ENCODE results near the gene TOB1. TPM values are rescaled to one million over a fixed set of nuclear protein-coding genes. Genes with fewer than 3 reads are reported as not detected.

The TOB1 gene
- total and polyA plus RNA-seq, 2 experiments from 2014 or later = 12.1 to 46.9 TPM

DNA sequence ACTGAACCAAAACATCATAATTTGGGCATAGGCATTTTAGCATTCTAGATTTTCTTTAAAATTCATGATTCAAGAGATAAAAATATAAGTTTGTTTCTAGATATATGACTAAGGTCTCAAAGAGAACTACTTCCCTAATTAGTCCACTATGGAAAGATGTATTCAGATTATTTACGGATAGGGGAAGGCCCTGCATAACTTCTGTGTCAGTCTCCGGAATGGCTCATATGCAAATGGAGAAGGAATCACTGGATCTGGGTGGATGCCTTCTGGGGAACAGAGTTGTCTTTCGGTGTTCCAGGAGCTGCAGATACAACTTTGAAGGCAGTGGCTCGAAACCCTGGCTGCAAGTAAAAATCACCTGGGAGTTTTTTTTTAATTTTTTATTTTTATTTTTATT lies 47.9 kb downstream of the TOB1 start (continued):
- TF ChIP-seq, protein P1, sequence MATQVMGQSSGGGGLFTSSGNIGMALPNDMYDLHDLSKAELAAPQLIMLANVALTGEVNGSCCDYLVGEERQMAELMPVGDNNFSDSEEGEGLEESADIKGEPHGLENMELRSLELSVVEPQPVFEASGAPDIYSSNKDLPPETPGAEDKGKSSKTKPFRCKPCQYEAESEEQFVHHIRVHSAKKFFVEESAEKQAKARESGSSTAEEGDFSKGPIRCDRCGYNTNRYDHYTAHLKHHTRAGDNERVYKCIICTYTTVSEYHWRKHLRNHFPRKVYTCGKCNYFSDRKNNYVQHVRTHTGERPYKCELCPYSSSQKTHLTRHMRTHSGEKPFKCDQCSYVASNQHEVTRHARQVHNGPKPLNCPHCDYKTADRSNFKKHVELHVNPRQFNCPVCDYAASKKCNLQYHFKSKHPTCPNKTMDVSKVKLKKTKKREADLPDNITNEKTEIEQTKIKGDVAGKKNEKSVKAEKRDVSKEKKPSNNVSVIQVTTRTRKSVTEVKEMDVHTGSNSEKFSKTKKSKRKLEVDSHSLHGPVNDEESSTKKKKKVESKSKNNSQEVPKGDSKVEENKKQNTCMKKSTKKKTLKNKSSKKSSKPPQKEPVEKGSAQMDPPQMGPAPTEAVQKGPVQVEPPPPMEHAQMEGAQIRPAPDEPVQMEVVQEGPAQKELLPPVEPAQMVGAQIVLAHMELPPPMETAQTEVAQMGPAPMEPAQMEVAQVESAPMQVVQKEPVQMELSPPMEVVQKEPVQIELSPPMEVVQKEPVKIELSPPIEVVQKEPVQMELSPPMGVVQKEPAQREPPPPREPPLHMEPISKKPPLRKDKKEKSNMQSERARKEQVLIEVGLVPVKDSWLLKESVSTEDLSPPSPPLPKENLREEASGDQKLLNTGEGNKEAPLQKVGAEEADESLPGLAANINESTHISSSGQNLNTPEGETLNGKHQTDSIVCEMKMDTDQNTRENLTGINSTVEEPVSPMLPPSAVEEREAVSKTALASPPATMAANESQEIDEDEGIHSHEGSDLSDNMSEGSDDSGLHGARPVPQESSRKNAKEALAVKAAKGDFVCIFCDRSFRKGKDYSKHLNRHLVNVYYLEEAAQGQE (IDR thresholded peaks at IDR 0.05; ENCODE audit: unreplicated experiment) = no peak
- no peak for TF ChIP-seq ZNF331 (CRISPR knock-in tag; IDR thresholded peaks at IDR 0.05; ENCODE audit: low read depth)

DNA sequence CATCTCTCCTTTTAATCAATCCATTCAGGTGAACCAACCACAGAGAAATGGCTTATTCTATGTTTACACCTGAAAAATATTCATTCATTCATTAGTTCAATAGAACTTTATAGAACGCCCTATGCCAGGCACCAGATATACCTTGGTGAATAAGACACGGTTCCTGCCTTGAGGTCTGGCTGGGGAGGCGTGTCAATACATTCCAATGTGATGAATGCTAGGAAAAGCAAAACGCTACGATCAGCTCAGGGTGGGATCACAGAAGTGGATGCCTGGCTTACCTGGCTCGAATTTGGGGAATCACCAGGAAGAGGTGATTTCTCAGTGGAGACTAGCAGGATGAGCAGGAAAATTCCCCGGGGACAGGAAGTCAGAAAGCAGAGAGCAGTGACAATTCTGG lies 48.3 kb downstream of the TOB1 start:
- H3K36me3 Mint-ChIP-seq (ENCODE audit: low read depth) = no peaks in the 10 kb centered on the region
- H3K36me3 ChIP-seq (ENCODE audit: insufficient read depth) = no peaks in the 10 kb centered on the region
- peaks cover 11% of the 10 kb centered on the region for H3K27me3 Mint-ChIP-seq (ENCODE audit: insufficient read depth, low read depth, poor library complexity)
- no peaks in the 10 kb centered on the region for H3K79me2 ChIP-seq (replicated peaks; ENCODE audit: insufficient read depth)
- H4K20me1 ChIP-seq (replicated peaks; ENCODE audit: insufficient read depth) = no peaks in the 10 kb centered on the region
- DNase-seq (ENCODE audit: low spot score) (peak; percentile 40), ATAC-seq (peak; percentile 50; the same call in 2 of the 3 replicates)
- no peaks in the 10 kb centered on the region for H3K9me2 ChIP-seq (ENCODE audit: insufficient read depth)
- no peaks in the 10 kb centered on the region for H3K27me3 ChIP-seq (ENCODE audit: insufficient read depth)
- no peak overlapping the region for H3K27ac Mint-ChIP-seq
- TF ChIP-seq, protein P2, sequence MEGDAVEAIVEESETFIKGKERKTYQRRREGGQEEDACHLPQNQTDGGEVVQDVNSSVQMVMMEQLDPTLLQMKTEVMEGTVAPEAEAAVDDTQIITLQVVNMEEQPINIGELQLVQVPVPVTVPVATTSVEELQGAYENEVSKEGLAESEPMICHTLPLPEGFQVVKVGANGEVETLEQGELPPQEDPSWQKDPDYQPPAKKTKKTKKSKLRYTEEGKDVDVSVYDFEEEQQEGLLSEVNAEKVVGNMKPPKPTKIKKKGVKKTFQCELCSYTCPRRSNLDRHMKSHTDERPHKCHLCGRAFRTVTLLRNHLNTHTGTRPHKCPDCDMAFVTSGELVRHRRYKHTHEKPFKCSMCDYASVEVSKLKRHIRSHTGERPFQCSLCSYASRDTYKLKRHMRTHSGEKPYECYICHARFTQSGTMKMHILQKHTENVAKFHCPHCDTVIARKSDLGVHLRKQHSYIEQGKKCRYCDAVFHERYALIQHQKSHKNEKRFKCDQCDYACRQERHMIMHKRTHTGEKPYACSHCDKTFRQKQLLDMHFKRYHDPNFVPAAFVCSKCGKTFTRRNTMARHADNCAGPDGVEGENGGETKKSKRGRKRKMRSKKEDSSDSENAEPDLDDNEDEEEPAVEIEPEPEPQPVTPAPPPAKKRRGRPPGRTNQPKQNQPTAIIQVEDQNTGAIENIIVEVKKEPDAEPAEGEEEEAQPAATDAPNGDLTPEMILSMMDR (conservative IDR thresholded peaks at IDR 0.05; ENCODE audit: low read depth in 2 of 2) = no peak
- no peak for TF ChIP-seq EZH2 (IDR thresholded peaks at IDR 0.05; ENCODE audit: low read depth, unreplicated experiment)
- TF ChIP-seq EZH2phosphoT487 (IDR thresholded peaks at IDR 0.05; ENCODE audit: unreplicated experiment) = no peak
- no peak for TF ChIP-seq POLR2AphosphoS5 (IDR thresholded peaks at IDR 0.05; ENCODE audit: low read depth)
- TF ChIP-seq ZNF114 (CRISPR knock-in tag; IDR thresholded peaks at IDR 0.05) = no peak
- no peak for TF ChIP-seq JUNB (IDR thresholded peaks at IDR 0.05; ENCODE audit: unreplicated experiment)
- TF ChIP-seq ZNF331 (CRISPR knock-in tag; IDR thresholded peaks at IDR 0.05; ENCODE audit: low read depth) = no peak
- H3K4me1 ChIP-seq (ENCODE audit: insufficient read depth) = peaks cover 5% of the 10 kb centered on the region; the same call in 1 of the 2 replicates
- H3F3A ChIP-seq (replicated peaks; ENCODE audit: low read depth) = no peaks in the 10 kb centered on the region
- H3K4me1 Mint-ChIP-seq = peaks cover 8% of the 10 kb centered on the region
- H3K9me3 Mint-ChIP-seq = no peaks in the 10 kb centered on the region; the same call in 2 of the 3 replicates
- no peak overlapping the region for H3K4me3 Mint-ChIP-seq
- no peak overlapping the region for H3K4me2 ChIP-seq
- no peak overlapping the region for H3K4me3 ChIP-seq
- H2AFZ ChIP-seq = peak overlapping the region; percentile 94
- H3K27ac ChIP-seq (ENCODE audit: low read depth) = no peak overlapping the region
